Uterus (tissue), 4 donors: ENCODE data around the gene FHIT. TPM values are rescaled to one million over a fixed set of nuclear protein-coding genes. Genes with fewer than 3 reads are reported as not detected.

Experiments
- DNase-seq, 2 donors: peaks; one replicate each; pipeline ENCODE4 v3.0.0-alpha.2; 2019 to 2020
- H3K27ac ChIP-seq, 2 donors: fragments of 200-600 bp; sonication (generic); 1 replicate in 1 of 2; 2 replicates in 1 of 2; pipeline ENCODE4 v1.5.1; 2016 to 2018
- H3K27me3 ChIP-seq, 2 donors: fragments of 200-600 bp; sonication (generic); one replicate each; pipeline ENCODE4 v1.5.1; 2018 to 2019; ENCODE audit warnings: control low read depth in 1 of 2
- H3K36me3 ChIP-seq, 2 donors: fragments of 200-600 bp; sonication (generic); one replicate each; pipeline ENCODE4 v1.5.1; 2019; ENCODE audit warnings: control low read depth in 1 of 2
- H3K4me1 ChIP-seq, 2 donors: fragments of 200-600 bp; sonication (generic); one replicate each; pipeline ENCODE4 v1.5.1; 2018 to 2019; ENCODE audit warnings: control low read depth in 1 of 2
- H3K4me3 ChIP-seq, 2 donors: fragments of 200-600 bp; sonication (generic); 1 replicate in 1 of 2; 2 replicates in 1 of 2; pipeline ENCODE4 v1.5.1; 2018 to 2019; ENCODE audit warnings: mild to moderate bottlenecking in 1 of 2
- H3K9me3 ChIP-seq, 2 donors: fragments of 200-600 bp; sonication (generic); one replicate each; pipeline ENCODE4 v1.5.1; 2019; ENCODE audit warnings: control low read depth in 1 of 2
- POLR2A ChIP-seq, 2 donors: fragments of 450-650 bp; IDR thresholded peaks; one replicate each; pipeline ENCODE4 v1.6.1; 2016; ENCODE audit warnings: antibody characterized with exemption in 2 of 2, mild to moderate bottlenecking in 1 of 2, moderate library complexity in 1 of 2
- intact Hi-C: fragments of 100-400 bp; cut with DNase I; formaldehyde crosslinking; loops from one replicate; pipeline ENCODE4 v1.15.1; 2023; ENCODE audit warnings: low total_unique reads
- total RNA-seq, 4 donors: library from RNA; depleted of rRNA in 3 of 4; stranded (reverse); fragments of >200 nt in 3 of 4; gene quantifications; one replicate each; pipeline versions ENCODE4 v1.1.0 to v1.2.4, GENCODE V29; 2014 to 2023
- TF ChIP-seq, protein P1 (sequence below), 4 experiments: fragments of 200-600 bp in 2 of 4; fragments of 450-650 bp in 2 of 4; sonication (generic) in 2 of 4; IDR thresholded peaks; one replicate each; pipeline ENCODE4 v1.5.1; 2016 to 2019; ENCODE audit warnings: antibody characterized with exemption in 4 of 4, mild to moderate bottlenecking in 2 of 4, moderate library complexity in 1 of 4
- donor health status: DM: yes; HTN: yes; CAD: no.

The FHIT gene
- total RNA-seq, 4 donors from 2014 or later = 1.3 to 15.2 (median 7.3) TPM

DNA sequence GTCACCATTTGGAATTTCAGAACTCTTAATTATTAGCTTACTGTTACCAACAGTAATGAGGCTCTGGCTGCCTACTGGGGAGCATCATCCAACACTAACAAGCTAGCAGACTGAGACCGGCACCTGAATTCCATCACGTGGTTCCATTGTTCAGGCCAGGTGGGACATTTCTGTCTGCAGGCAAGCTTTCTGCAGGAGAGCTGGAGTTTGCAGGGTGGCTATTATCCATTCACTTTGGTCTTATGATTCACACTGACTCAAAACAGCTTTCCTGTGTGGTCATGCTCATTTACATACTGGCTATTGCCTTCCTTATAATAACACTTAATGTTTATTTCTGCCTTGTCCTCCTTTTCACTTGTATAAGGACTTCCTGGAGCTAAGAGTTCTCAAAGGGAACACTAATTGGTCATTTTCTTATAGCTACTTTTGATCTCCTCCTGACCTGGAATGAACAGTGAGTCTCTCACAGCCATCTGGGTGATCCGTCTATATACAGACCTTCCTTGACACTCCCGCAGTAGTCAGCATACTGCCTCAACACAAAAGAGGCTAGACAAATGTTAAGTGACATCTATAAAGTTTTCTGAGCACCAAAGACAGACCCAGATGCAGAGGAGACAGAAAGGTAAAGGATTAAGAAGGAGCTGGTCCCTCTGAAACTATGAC is 695.4 kb downstream of the FHIT start:
- Histone ChIP-seq H3K4me3 (no peak overlapping the region), H3K27me3 (no peaks in the 10 kb centered on the region), H3K27ac (no peak overlapping the region), H3K36me3 (no peaks in the 10 kb centered on the region), H3K9me3 (no peaks in the 10 kb centered on the region), H3K4me1 (no peaks in the 10 kb centered on the region)
- intact Hi-C loops = no loop called here
- no peak for DNase-seq
- no peak for TF ChIP-seq POLR2A (IDR thresholded peaks at IDR 0.05)
- TF ChIP-seq, protein P1, sequence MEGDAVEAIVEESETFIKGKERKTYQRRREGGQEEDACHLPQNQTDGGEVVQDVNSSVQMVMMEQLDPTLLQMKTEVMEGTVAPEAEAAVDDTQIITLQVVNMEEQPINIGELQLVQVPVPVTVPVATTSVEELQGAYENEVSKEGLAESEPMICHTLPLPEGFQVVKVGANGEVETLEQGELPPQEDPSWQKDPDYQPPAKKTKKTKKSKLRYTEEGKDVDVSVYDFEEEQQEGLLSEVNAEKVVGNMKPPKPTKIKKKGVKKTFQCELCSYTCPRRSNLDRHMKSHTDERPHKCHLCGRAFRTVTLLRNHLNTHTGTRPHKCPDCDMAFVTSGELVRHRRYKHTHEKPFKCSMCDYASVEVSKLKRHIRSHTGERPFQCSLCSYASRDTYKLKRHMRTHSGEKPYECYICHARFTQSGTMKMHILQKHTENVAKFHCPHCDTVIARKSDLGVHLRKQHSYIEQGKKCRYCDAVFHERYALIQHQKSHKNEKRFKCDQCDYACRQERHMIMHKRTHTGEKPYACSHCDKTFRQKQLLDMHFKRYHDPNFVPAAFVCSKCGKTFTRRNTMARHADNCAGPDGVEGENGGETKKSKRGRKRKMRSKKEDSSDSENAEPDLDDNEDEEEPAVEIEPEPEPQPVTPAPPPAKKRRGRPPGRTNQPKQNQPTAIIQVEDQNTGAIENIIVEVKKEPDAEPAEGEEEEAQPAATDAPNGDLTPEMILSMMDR (IDR thresholded peaks at IDR 0.05) = no peak

DNA sequence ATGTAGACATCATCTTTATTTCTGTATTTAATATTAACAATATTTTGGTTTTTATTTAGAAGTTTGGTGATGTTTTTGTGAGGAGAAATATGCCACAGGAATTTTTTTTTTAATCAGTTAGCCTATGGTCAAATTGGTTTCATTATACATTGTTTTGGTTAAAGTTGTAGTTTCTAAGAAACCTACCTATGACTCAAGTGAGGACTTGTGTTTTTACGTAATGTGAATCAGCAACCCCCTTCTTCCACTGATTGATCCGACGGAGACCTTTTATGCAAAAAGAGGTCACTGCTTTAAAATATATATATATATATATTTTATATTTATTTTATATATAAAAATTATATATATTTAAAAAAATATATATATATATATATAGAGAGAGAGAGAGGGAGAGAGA is 698.1 kb downstream of the FHIT start:
- intact Hi-C loops = no loop called here
- Histone ChIP-seq H3K4me3 (no peak overlapping the region), H3K4me1 (no peaks in the 10 kb centered on the region), H3K27ac (no peak overlapping the region), H3K9me3 (no peaks in the 10 kb centered on the region), H3K27me3 (no peaks in the 10 kb centered on the region), H3K36me3 (no peaks in the 10 kb centered on the region)
- DNase-seq = no peak
- no peak for TF ChIP-seq POLR2A (IDR thresholded peaks at IDR 0.05)
- TF ChIP-seq, protein P1 (IDR thresholded peaks at IDR 0.05) = no peak

DNA sequence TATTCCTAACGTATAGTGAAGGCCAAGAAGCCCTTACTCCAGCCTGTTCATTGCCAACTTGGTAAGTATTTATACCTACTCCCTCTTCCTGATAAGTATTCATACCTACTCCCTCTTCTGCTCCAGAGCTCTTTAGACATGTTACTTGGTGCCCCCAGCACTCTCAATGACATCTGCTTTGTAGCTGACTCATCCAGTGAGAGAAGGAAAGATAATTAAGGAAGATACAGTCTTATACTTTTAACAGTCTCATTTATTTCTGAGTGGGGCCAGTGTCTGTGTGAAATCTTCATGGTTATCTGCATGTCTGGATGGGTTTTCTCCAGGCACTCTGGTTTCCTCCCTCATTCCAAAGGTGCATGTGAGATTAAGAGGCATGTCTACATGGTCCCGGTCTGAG is 698.7 kb downstream of the FHIT start:
- no peaks in the 10 kb centered on the region for H3K27me3 ChIP-seq
- no peaks in the 10 kb centered on the region for H3K4me1 ChIP-seq
- intact Hi-C loops = no loop called here
- H3K36me3 ChIP-seq = no peaks in the 10 kb centered on the region
- no peaks in the 10 kb centered on the region for H3K9me3 ChIP-seq
- no peak for DNase-seq
- no peak overlapping the region for H3K27ac ChIP-seq
- TF ChIP-seq POLR2A (IDR thresholded peaks at IDR 0.05) = no peak
- TF ChIP-seq, protein P1 (IDR thresholded peaks at IDR 0.05) = no peak
- H3K4me3 ChIP-seq = no peak overlapping the region

DNA sequence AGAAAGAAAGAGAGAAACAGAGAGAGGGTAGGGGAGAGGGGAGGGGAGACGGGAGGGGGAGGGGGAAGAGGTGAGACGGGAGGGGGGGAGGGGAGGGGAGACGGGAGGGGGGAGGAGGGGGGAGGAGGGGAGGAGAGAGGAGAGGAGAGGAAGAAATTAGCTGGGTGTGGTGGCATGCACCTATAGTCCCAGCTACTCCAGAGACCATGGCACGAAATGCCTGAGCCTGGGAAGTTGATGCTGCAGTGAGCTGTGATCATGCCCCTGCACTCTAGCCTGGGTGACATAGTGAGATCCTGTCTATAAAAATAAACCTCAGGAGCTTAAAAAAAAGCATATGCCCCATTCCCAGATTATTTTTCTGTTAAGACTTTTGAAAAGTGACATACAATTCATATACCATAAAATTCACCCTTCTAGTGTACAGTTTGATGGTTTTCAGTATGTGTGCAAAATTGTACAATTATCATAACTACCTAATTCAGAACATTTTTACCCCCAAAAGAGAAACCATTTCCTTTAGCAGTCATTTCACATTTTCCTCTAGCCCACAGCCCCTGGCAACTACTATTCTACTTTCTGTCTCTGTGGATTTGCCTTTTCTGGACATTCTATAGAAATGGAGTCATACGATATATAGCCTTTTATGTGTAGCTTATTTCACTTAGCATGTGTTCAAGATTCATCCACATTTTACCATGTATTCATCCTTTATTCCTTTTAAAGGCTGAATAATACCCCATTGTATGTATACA is 699.6 kb downstream of the FHIT start:
- H3K4me1 ChIP-seq = no peaks in the 10 kb centered on the region
- intact Hi-C loops = no loop called here
- no peak for DNase-seq
- H3K36me3 ChIP-seq = no peaks in the 10 kb centered on the region
- H3K4me3 ChIP-seq = no peak overlapping the region
- no peaks in the 10 kb centered on the region for H3K27me3 ChIP-seq
- TF ChIP-seq, protein P1 (IDR thresholded peaks at IDR 0.05) = no peak
- no peak for TF ChIP-seq POLR2A (IDR thresholded peaks at IDR 0.05)
- no peaks in the 10 kb centered on the region for H3K9me3 ChIP-seq
- no peak overlapping the region for H3K27ac ChIP-seq

DNA sequence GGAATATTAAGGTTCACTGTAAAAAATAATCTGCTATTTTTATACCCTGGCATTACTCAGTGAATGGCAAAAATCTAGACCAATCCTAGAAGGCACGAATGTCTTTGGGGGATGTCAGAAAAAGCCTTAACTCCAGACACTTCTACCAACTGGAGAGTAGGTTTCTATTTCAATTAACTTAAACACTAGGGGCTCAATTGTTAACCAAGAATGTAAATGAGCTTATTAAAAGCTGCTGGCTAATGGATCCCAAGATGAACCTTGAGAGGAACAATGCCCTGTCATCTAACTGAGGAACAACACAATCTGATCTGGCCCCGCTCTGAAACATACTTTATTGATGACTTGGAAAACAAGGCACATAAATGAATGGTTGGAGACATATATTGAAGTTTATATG is 701.4 kb downstream of the FHIT start:
- no peaks in the 10 kb centered on the region for H3K9me3 ChIP-seq
- H3K27ac ChIP-seq = no peak overlapping the region
- H3K27me3 ChIP-seq = no peaks in the 10 kb centered on the region
- TF ChIP-seq, protein P1 (IDR thresholded peaks at IDR 0.05) = no peak
- no peak for TF ChIP-seq POLR2A (IDR thresholded peaks at IDR 0.05)
- H3K36me3 ChIP-seq = no peaks in the 10 kb centered on the region
- no peak for DNase-seq
- no peaks in the 10 kb centered on the region for H3K4me1 ChIP-seq
- intact Hi-C loops = no loop called here
- H3K4me3 ChIP-seq = no peak overlapping the region
